Measurements from ENCODE around the gene NAXE. TPM values are rescaled to one million over a fixed set of nuclear protein-coding genes. Genes with fewer than 3 reads are reported as not detected.

NAXE gene
- total and polyA plus RNA-seq, 2 experiments from 2014 or later = 117 to 198 TPM

DNA sequence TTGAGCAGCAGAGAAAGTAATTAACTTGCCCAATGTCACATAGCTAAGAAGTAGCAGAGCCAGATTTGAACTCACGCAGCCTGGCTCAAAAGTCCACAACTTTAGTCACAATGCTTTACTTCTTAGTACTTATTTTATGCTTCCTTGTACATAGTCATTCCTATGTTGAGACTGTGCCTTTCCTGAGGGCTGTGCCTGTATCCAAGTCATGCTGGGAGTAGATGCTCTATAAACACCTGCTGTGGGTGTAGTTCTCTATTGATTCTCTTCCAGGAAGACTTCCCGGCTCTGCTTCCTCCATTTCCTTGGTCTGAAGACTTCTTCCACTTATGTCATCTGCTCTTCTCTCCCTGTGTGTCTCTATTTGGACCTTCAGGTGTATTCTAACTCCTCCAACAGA, 35.9 kb upstream of the NAXE start:
- H3K4me1 ChIP-seq (ENCODE audit: insufficient read depth) = no peaks in the 10 kb centered on the region
- H2AFZ ChIP-seq = no peak overlapping the region
- no peaks in the 10 kb centered on the region for H3K36me3 ChIP-seq (replicated peaks; ENCODE audit: insufficient read depth, low read depth)
- 74% methylated on average over 2 of the region's 2 CpGs for WGBS (ENCODE audit: low lambda C conversion rate, missing lambda C conversion rate)
- no peaks in the 10 kb centered on the region for H4K20me1 ChIP-seq (ENCODE audit: insufficient read depth, poor library complexity, severe bottlenecking)
- H3K27ac ChIP-seq = no peak overlapping the region
- H3K4me3 ChIP-seq = no peak overlapping the region
- H3K9me2 ChIP-seq (replicated peaks; ENCODE audit: insufficient read depth) = no peaks in the 10 kb centered on the region
- H3K27me3 ChIP-seq = no peaks in the 10 kb centered on the region
- no peak for DNase-seq (ENCODE audit: low spot score)
- TF ChIP-seq EZH2phosphoT487 (IDR thresholded peaks at IDR 0.05; ENCODE audit: low read depth, severe bottlenecking, unreplicated experiment) (no peak), EZH2 (IDR thresholded peaks at IDR 0.05; ENCODE audit: borderline replicate concordance) (no peak), CTCF (IDR thresholded peaks at IDR 0.05; ENCODE audit: poor library complexity) (no peak)
- H3K79me2 ChIP-seq = no peaks in the 10 kb centered on the region
- H3K4me2 ChIP-seq = no peak overlapping the region
- H3K9me3 ChIP-seq (ENCODE audit: low read depth) = no peaks in the 10 kb centered on the region

GRCh38 chr1:156556354-156556753, 35.2 kb upstream of the NAXE start:
- TF ChIP-seq EZH2phosphoT487 (IDR thresholded peaks at IDR 0.05; ENCODE audit: low read depth, severe bottlenecking, unreplicated experiment) (no peak), CTCF (IDR thresholded peaks at IDR 0.05; ENCODE audit: poor library complexity) (no peak), EZH2 (IDR thresholded peaks at IDR 0.05; ENCODE audit: borderline replicate concordance) (no peak)

DNA sequence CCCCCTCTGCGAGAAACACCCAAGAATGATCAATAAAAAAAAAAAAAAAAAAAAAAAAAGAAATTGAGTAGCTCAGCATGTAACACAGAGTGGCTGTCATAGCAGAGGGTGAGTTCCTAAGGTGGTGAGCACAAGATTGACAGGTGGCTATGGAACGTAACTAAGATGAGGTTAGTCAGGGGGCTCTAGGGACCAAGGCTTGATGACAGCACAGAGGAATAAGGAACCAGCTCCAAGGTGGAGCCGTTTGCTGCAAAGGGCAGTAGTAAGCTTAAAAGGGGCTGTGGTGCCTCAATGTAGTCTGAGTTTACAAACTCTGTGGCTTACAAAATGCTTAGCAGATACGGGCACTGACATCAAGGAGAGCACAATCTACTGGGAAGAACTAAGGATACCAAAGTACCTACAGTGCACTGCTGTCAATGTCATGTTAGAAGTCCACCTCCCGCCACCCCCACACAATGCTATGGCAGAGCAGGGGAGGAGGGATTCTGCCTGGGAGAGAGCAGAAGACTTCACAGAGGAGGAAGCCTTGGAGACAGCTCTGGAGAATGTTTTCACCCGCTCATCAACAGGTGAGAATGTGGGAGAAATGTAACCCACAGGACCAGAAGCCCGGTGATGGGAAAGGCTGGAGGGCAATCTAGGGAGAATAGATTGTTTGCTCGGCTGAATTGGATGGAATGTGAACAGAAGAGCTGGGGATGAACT, 32.3 kb upstream of the NAXE start:
- Histone ChIP-seq H3K9me2 (replicated peaks; ENCODE audit: insufficient read depth) (no peaks in the 10 kb centered on the region), H3K4me2 (no peak overlapping the region), H4K20me1 (ENCODE audit: insufficient read depth, poor library complexity, severe bottlenecking) (no peaks in the 10 kb centered on the region), H3K27me3 (no peaks in the 10 kb centered on the region), H3K4me3 (no peak overlapping the region), H3K4me1 (ENCODE audit: insufficient read depth) (no peaks in the 10 kb centered on the region), H2AFZ (no peak overlapping the region), H3K79me2 (no peaks in the 10 kb centered on the region), H3K9me3 (ENCODE audit: low read depth) (no peaks in the 10 kb centered on the region), H3K36me3 (replicated peaks; ENCODE audit: insufficient read depth, low read depth) (no peaks in the 10 kb centered on the region), H3K27ac (no peak overlapping the region)
- 59% methylated on average over 7 of the region's 8 CpGs for WGBS (ENCODE audit: low lambda C conversion rate, missing lambda C conversion rate)
- no peak for DNase-seq (ENCODE audit: low spot score)
- TF ChIP-seq EZH2phosphoT487 (IDR thresholded peaks at IDR 0.05; ENCODE audit: low read depth, severe bottlenecking, unreplicated experiment) = no peak
- TF ChIP-seq EZH2 (IDR thresholded peaks at IDR 0.05; ENCODE audit: borderline replicate concordance) = no peak
- TF ChIP-seq CTCF (IDR thresholded peaks at IDR 0.05; ENCODE audit: poor library complexity) = no peak

More at GRCh38 chr1:156556354-156556753, 35.2 kb upstream of the NAXE start:
- 82% methylated on average over 9 of the region's 9 CpGs for WGBS (ENCODE audit: low lambda C conversion rate, missing lambda C conversion rate)
- no peak overlapping the region for H3K27ac ChIP-seq
- no peaks in the 10 kb centered on the region for H3K27me3 ChIP-seq
- no peak overlapping the region for H3K4me3 ChIP-seq
- H2AFZ ChIP-seq = no peak overlapping the region
- H3K79me2 ChIP-seq = no peaks in the 10 kb centered on the region
- no peaks in the 10 kb centered on the region for H3K9me3 ChIP-seq (ENCODE audit: low read depth)
- H3K4me2 ChIP-seq = no peak overlapping the region
- DNase-seq (ENCODE audit: low spot score) = no peak
- H3K9me2 ChIP-seq (replicated peaks; ENCODE audit: insufficient read depth) = no peaks in the 10 kb centered on the region
- no peaks in the 10 kb centered on the region for H3K4me1 ChIP-seq (ENCODE audit: insufficient read depth)
- no peaks in the 10 kb centered on the region for H4K20me1 ChIP-seq (ENCODE audit: insufficient read depth, poor library complexity, severe bottlenecking)
- no peaks in the 10 kb centered on the region for H3K36me3 ChIP-seq (replicated peaks; ENCODE audit: insufficient read depth, low read depth)
